ENCODE results near the gene TYRO3.

DNA sequence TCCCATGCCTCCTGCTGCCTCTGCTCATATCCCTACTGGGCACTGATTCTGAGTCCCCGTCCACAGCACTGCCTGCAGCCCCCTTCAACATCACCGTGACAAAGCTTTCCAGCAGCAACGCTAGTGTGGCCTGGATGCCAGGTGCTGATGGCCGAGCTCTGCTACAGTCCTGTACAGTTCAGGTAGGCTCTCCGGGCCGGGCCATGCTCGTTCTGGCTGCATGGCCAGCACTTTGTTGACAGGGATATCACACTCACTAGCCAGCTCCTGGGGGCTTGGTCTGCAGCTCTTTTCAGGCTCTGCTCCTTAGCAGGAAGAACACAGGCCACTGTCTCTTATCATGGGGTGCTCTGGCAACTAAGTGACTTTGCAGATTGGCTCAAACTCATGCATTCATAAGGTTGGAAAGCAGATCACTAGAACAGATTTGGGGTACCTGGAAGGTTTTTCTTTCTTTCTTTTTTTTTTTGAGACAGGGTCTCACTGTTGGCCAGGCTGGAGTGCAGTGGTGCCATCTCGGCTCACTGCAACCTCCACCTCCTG, 6.0 kb downstream of the TYRO3 start:
- TF ChIP-seq, protein P1, sequence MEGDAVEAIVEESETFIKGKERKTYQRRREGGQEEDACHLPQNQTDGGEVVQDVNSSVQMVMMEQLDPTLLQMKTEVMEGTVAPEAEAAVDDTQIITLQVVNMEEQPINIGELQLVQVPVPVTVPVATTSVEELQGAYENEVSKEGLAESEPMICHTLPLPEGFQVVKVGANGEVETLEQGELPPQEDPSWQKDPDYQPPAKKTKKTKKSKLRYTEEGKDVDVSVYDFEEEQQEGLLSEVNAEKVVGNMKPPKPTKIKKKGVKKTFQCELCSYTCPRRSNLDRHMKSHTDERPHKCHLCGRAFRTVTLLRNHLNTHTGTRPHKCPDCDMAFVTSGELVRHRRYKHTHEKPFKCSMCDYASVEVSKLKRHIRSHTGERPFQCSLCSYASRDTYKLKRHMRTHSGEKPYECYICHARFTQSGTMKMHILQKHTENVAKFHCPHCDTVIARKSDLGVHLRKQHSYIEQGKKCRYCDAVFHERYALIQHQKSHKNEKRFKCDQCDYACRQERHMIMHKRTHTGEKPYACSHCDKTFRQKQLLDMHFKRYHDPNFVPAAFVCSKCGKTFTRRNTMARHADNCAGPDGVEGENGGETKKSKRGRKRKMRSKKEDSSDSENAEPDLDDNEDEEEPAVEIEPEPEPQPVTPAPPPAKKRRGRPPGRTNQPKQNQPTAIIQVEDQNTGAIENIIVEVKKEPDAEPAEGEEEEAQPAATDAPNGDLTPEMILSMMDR (IDR thresholded peaks at IDR 0.05; ENCODE audit: insufficient read depth, low read depth, low read length): no peak
- no peak for TF ChIP-seq EZH2 (IDR thresholded peaks at IDR 0.05; ENCODE audit: insufficient read depth, low read length)
